HepG2 (cell line): ENCODE measurements around the gene OGFR. TPM values are rescaled to one million over a fixed set of nuclear protein-coding genes. Genes with fewer than 3 reads are reported as not detected.

ENCODE experiments used
- CBX2 ChIP-seq, 2 experiments: fragments of 200-600 bp in 1 of 2; sonication (generic); formaldehyde crosslinking in 1 of 2; IDR thresholded peaks; 2 replicates each; pipeline versions ENCODE4 v1.7.0 to v1.8.1; 2018 to 2022; ENCODE audit warnings: low read depth in 2 of 2, low read length in 1 of 2, mild to moderate bottlenecking in 1 of 2, missing genetic modification reagents in 1 of 2
- ETV6 ChIP-seq: sonication (generic); formaldehyde crosslinking; conservative IDR thresholded peaks from 2 replicates; pipeline ENCODE4 v1.4.0; 2020; ENCODE audit warnings: missing genetic modification reagents
- RCOR2 ChIP-seq: IDR thresholded peaks from 2 replicates; pipeline ENCODE4 v1.6.1; 2016; ENCODE audit warnings: missing biosample characterization, missing genetic modification reagents
- SALL2 ChIP-seq: sonication (generic); formaldehyde crosslinking; IDR thresholded peaks from 2 replicates; pipeline ENCODE4 v1.8.1; 2023; ENCODE audit warnings: mild to moderate bottlenecking, missing genetic modification reagents, inconsistent platforms
- SRSF4 ChIP-seq: fragments of 200-400 bp; formaldehyde crosslinking; IDR thresholded peaks from one replicate; pipeline ENCODE4 v1.6.1; 2018; ENCODE audit warnings: mild to moderate bottlenecking, low read depth, low read length, moderate library complexity; ENCODE audit not compliant: poor library complexity, severe bottlenecking
- TCF7L2 ChIP-seq: IDR thresholded peaks from 2 replicates; pipeline ENCODE4 v1.6.1; 2011; ENCODE audit warnings: mild to moderate bottlenecking, low read depth, low read length, moderate library complexity
- TGIF2 ChIP-seq: IDR thresholded peaks from 2 replicates; pipeline ENCODE4 v1.6.1; 2016; ENCODE audit warnings: control low read depth, missing compliant biosample characterization
- ZC3H13 ChIP-seq: sonication (generic); formaldehyde crosslinking; IDR thresholded peaks from 2 replicates; pipeline ENCODE4 v1.8.1; 2023; ENCODE audit warnings: mild to moderate bottlenecking, missing genetic modification reagents, moderate library complexity
- ZKSCAN1 ChIP-seq: fragments of 150-350 bp; IDR thresholded peaks from 2 replicates; pipeline ENCODE4 v1.6.1; 2014; ENCODE audit warnings: low read length
- ZMAT3 ChIP-seq: sonication (generic); formaldehyde crosslinking; conservative IDR thresholded peaks from 2 replicates; pipeline ENCODE4 v1.7.0; 2021; ENCODE audit warnings: missing genetic modification reagents
- ZNF10 ChIP-seq: sonication (generic); formaldehyde crosslinking; IDR thresholded peaks from 2 replicates; pipeline ENCODE4 v1.4.0; 2020; ENCODE audit warnings: mild to moderate bottlenecking, low read depth, missing genetic modification reagents, borderline replicate concordance
- ZNF337 ChIP-seq: sonication (generic); formaldehyde crosslinking; IDR thresholded peaks from 2 replicates; pipeline ENCODE4 v1.5.1; 2020; ENCODE audit warnings: missing genetic modification reagents, low read depth, mild to moderate bottlenecking, borderline replicate concordance
- ZNF644 ChIP-seq: IDR thresholded peaks from 2 replicates; pipeline ENCODE4 v1.6.1; 2016; ENCODE audit warnings: low read depth
- ZNF883 ChIP-seq: sonication (generic); formaldehyde crosslinking; IDR thresholded peaks from 2 replicates; pipeline ENCODE4 v1.5.1; 2020; ENCODE audit warnings: mild to moderate bottlenecking, missing genetic modification reagents; ENCODE audit errors: not compliant biosample characterization
- polyA plus RNA-seq, 8 experiments: library from polyadenylated mRNA; depleted of rRNA in 3 of 8; stranded (reverse) in 7 of 8; unstranded in 1 of 8; fragments of >200 nt; fragmentation: Illumina TruSeq in 4 of 8; extraction: Trizol in 4 of 8; gene quantifications; 2 replicates each; pipeline versions ENCODE4 v1.2.1 to v1.2.3, GENCODE V29; 2011 to 2016; ENCODE audit warnings: low read depth in 4 of 8, missing spikeins in 1 of 8, mixed read lengths in 1 of 8; ENCODE audit not compliant: insufficient read depth in 1 of 8
- total RNA-seq, 5 experiments: library from RNA; depleted of rRNA; stranded (reverse); fragments of >200 nt; fragmentation: Illumina TruSeq; extraction: Trizol; gene quantifications; 2 replicates each; pipeline ENCODE4 v1.2.3, GENCODE V29; 2016; ENCODE audit warnings: low read depth in 1 of 5
- TF ChIP-seq, protein P1 (sequence below): sonication (generic); formaldehyde crosslinking; IDR thresholded peaks from 2 replicates; pipeline ENCODE4 v1.4.0; 2020; ENCODE audit warnings: mild to moderate bottlenecking, missing genetic modification reagents, borderline replicate concordance
- TF ChIP-seq, protein P2 (sequence below): sonication (generic); formaldehyde crosslinking; IDR thresholded peaks from 2 replicates; pipeline ENCODE4 v1.9.0; 2021; ENCODE audit warnings: missing genetic modification reagents, borderline replicate concordance
- TF ChIP-seq, protein P3 (sequence below): sonication (generic); formaldehyde crosslinking; IDR thresholded peaks from 2 replicates; pipeline ENCODE4 v1.8.1; 2023; ENCODE audit warnings: missing genetic modification reagents, inconsistent platforms, borderline replicate concordance
- TF ChIP-seq, protein P4 (sequence below): sonication (generic); formaldehyde crosslinking; IDR thresholded peaks from 2 replicates; pipeline ENCODE4; 2020; ENCODE audit warnings: missing genetic modification reagents, mild to moderate bottlenecking, borderline replicate concordance

Gene OGFR
- total and polyA plus RNA-seq, 2 of the 13 experiments (the other 11 are each of a cell fraction or from before 2014, with no cell fraction given): 47.7 to 81.8 TPM

DNA sequence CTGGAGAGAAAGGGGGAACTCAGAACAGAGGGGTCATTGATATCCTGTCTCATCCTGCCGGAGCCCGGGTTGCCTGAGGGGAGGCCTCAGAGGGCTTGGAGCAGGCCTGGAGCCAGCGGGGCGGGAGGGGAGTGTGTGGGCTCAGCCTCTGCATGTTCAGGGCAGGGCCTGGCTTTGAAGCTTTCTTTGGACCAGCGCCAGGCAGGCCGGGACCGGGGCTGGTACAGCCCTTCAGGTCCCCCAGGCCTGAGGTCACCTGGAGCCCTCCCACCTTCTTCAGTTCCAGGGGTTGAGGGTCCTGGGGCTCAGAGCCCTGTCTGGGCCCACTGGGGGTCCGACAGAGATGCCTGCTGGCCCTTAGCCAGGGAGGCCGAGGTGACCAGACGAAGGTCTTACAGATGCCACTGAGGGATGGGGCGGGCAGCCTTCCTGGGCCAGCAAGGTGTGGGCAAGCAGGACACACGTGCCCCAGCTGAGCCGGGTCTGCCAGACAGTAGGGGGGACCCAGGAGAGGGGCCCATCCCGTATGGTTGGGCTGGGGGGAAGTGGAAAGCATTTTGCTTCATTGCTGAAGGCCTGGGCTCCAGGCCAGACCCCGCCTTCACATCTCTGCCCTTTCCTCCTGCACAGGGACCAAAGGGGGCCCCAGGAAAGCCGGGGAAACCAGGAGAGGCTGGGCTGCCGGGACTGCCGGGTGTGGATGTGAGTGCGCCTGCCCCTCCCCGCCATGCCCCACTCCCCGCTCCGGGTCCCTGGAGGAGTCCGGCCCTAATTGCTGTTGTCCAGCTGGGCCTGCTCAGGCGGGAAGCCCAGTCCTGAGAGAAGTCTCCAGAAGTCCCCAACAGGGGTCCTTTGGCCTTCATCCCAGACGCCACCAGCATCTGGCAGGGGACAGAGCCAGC is 14.2 kb downstream of the OGFR start (continued):
- TF ChIP-seq, protein P1, sequence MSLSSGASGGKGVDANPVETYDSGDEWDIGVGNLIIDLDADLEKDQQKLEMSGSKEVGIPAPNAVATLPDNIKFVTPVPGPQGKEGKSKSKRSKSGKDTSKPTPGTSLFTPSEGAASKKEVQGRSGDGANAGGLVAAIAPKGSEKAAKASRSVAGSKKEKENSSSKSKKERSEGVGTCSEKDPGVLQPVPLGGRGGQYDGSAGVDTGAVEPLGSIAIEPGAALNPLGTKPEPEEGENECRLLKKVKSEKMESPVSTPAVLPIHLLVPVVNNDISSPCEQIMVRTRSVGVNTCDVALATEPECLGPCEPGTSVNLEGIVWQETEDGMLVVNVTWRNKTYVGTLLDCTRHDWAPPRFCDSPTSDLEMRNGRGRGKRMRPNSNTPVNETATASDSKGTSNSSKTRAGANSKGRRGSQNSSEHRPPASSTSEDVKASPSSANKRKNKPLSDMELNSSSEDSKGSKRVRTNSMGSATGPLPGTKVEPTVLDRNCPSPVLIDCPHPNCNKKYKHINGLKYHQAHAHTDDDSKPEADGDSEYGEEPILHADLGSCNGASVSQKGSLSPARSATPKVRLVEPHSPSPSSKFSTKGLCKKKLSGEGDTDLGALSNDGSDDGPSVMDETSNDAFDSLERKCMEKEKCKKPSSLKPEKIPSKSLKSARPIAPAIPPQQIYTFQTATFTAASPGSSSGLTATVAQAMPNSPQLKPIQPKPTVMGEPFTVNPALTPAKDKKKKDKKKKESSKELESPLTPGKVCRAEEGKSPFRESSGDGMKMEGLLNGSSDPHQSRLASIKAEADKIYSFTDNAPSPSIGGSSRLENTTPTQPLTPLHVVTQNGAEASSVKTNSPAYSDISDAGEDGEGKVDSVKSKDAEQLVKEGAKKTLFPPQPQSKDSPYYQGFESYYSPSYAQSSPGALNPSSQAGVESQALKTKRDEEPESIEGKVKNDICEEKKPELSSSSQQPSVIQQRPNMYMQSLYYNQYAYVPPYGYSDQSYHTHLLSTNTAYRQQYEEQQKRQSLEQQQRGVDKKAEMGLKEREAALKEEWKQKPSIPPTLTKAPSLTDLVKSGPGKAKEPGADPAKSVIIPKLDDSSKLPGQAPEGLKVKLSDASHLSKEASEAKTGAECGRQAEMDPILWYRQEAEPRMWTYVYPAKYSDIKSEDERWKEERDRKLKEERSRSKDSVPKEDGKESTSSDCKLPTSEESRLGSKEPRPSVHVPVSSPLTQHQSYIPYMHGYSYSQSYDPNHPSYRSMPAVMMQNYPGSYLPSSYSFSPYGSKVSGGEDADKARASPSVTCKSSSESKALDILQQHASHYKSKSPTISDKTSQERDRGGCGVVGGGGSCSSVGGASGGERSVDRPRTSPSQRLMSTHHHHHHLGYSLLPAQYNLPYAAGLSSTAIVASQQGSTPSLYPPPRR (CRISPR knock-in tag): peak; percentile 43; the same call in 1 of the 2 replicates
- TF ChIP-seq SRSF4 (no peak), ZC3H13 (no peak; the same call in 1 of the 2 replicates), TCF7L2 (no peak), CBX2 (IDR thresholded peaks at IDR 0.05; ENCODE audit: low read depth, low read length) (no peak), CBX2 (CRISPR knock-in tag; IDR thresholded peaks at IDR 0.05; ENCODE audit: low read depth) (peak; percentile 47; the same call in 1 of the 2 replicates), SALL2 (no peak), TGIF2 (CRISPR knock-in tag) (no peak; the same call in 1 of the 2 replicates), ZNF337 (CRISPR knock-in tag) (no peak), ZKSCAN1 (no peak), ZNF10 (no peak), ZNF644 (CRISPR knock-in tag) (no peak), ZMAT3 (no peak), ETV6 (peak; percentile 64), RCOR2 (no peak), ZNF883 (CRISPR knock-in tag) (peak; percentile 12)
- TF ChIP-seq, protein P2, sequence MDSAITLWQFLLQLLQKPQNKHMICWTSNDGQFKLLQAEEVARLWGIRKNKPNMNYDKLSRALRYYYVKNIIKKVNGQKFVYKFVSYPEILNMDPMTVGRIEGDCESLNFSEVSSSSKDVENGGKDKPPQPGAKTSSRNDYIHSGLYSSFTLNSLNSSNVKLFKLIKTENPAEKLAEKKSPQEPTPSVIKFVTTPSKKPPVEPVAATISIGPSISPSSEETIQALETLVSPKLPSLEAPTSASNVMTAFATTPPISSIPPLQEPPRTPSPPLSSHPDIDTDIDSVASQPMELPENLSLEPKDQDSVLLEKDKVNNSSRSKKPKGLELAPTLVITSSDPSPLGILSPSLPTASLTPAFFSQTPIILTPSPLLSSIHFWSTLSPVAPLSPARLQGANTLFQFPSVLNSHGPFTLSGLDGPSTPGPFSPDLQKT (CRISPR knock-in tag): no peak
- TF ChIP-seq, protein P3, sequence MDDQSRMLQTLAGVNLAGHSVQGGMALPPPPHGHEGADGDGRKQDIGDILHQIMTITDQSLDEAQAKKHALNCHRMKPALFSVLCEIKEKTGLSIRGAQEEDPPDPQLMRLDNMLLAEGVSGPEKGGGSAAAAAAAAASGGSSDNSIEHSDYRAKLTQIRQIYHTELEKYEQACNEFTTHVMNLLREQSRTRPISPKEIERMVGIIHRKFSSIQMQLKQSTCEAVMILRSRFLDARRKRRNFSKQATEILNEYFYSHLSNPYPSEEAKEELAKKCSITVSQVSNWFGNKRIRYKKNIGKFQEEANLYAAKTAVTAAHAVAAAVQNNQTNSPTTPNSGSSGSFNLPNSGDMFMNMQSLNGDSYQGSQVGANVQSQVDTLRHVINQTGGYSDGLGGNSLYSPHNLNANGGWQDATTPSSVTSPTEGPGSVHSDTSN (CRISPR knock-in tag): no peak
- TF ChIP-seq, protein P4, sequence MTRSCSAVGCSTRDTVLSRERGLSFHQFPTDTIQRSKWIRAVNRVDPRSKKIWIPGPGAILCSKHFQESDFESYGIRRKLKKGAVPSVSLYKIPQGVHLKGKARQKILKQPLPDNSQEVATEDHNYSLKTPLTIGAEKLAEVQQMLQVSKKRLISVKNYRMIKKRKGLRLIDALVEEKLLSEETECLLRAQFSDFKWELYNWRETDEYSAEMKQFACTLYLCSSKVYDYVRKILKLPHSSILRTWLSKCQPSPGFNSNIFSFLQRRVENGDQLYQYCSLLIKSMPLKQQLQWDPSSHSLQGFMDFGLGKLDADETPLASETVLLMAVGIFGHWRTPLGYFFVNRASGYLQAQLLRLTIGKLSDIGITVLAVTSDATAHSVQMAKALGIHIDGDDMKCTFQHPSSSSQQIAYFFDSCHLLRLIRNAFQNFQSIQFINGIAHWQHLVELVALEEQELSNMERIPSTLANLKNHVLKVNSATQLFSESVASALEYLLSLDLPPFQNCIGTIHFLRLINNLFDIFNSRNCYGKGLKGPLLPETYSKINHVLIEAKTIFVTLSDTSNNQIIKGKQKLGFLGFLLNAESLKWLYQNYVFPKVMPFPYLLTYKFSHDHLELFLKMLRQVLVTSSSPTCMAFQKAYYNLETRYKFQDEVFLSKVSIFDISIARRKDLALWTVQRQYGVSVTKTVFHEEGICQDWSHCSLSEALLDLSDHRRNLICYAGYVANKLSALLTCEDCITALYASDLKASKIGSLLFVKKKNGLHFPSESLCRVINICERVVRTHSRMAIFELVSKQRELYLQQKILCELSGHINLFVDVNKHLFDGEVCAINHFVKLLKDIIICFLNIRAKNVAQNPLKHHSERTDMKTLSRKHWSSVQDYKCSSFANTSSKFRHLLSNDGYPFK (CRISPR knock-in tag): no peak; the same call in none of the 2 replicates
